ENCODE measurements around the gene DPY19L1.
"Not testable (repeated sequence)": the region's sequence is repeated elsewhere in the genome, so short reads cannot be mapped to it uniquely, and the experiment has no call there.

DPY19L1 gene

DNA sequence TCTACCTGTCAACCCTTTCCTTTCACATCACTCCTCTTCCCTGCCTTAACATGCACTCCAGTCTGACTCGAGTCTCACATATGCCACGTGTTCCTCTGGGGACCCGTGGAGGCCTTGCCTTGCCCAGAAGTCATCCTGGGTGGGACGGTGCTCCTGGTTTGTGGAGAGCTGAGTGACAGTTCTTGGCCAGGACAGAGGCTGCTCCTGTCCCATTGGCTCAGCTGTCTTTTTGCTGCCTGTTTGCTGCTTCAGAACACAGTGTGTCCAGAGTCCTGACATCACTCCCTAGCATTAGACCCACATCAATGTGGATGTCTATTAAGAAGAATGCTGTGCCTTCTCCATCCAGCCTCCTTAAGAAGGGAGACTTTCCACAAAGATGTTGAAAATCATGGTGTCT is 116.8 kb downstream of the DPY19L1 start:
- DNase-seq (ENCODE audit: low read depth in 2 of 2): not testable (repeated sequence)

DNA sequence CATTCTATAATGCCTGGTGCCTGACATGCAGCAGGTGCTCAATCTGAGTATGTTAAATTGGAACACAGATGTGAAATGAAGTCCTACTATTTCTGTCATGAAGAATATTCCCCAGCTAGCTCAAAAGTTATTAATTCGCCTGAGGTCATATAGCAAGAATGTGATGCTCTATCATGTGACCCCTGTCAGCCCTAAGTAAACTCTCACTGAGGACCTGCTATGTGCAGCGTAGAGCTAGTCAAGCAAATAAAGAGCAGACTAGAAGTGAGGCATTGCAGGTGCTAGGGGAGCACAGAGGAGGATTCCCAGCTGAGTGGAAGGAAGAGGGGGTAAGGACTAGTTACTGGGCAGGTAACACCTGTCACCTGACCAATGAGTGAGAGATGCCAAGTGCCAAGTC is 118.2 kb downstream of the DPY19L1 start:
- DNase-seq (ENCODE audit: low read depth in 2 of 2): not testable (repeated sequence)

DNA sequence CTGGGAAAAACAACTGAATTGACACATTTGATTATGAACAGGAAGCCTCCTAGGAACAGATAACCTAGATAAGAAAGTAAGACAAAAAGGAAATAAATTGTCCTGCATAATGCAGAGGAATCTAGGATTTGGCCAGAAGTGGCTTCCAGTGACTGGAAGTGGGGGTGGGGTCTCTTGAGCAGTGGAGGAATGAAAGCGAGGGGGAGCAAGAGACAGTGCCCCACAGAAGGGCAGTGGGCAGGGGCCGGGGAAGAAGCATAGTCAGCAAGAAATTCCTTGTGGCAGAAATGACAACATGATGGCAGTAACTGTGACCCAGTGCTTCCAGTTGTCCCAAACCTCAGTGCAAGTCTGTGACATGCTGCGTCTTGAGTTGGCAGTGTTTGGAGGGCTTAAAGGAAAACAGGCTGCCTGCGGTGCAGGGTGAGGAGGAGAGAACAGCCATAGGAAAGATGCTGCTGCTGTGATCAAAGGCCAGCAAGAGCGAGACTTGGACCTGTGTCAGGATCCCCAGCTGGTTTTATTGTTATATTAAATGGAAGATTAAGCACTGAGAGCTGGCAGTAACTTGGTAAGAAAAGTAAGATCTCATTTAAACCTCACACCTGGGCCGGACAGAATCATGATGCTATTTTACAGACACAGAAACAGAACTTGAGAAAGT is 119.0 kb downstream of the DPY19L1 start:
- not testable (repeated sequence) for DNase-seq (ENCODE audit: low read depth in 2 of 2)

DNA sequence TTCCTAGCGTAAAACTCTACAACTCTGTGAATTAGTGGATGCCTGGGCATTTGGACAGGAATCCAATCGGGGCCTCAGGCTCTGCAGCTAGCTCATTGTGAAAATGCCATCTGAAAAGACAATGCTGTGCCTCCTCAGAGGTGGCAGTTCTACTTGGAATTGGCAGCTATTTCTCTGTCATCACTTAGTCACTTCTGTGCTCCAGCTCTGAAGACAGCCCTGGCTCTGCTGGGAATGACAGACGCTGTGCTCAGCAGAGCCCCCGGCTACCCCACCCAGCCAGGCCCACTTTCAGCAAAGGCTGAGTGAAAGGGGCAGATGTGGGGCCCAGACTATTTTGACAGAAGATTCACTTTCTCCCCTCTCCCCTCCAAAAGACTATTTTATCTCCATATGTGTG is 119.8 kb downstream of the DPY19L1 start:
- not testable (repeated sequence) for DNase-seq (ENCODE audit: low read depth in 2 of 2)

DNA sequence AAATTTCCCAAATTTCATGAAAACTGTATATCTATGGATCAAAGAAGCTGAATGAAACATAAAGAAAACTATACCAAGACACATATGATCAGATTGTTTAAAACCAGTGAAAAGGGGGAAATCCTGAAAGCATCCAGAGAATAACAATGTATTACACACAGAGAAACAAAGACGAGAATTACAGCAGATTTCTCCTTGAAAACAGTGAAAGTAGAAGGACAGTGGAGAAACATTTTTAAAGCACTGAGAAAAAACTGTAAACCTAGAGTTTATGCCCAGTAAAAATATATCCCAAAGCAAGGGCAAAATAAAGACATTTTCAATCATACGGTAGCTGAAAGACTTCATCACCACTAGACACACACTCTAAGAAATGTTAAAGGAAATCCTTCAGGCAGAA is 121.0 kb downstream of the DPY19L1 start:
- DNase-seq (ENCODE audit: low read depth in 2 of 2): no peak

DNA sequence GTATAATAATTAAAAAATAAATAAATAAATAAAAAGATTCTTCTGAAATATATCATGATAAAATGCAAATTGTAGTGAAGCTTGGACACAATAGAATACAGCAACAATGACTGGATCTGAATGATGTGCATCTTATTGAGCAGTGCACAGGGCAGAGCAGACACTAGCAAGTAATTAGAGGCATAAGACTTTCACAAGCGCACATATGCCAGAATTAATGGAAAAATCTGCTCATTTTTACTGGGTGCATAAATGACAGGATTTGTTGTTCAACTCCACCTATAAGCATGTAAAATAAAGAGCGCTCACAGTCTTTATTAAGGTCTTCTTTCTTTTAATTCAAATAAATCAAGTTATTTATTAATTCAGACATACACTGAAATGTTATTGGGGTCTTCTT is 125.0 kb downstream of the DPY19L1 start:
- no peak for DNase-seq (ENCODE audit: low read depth in 2 of 2)

DNA sequence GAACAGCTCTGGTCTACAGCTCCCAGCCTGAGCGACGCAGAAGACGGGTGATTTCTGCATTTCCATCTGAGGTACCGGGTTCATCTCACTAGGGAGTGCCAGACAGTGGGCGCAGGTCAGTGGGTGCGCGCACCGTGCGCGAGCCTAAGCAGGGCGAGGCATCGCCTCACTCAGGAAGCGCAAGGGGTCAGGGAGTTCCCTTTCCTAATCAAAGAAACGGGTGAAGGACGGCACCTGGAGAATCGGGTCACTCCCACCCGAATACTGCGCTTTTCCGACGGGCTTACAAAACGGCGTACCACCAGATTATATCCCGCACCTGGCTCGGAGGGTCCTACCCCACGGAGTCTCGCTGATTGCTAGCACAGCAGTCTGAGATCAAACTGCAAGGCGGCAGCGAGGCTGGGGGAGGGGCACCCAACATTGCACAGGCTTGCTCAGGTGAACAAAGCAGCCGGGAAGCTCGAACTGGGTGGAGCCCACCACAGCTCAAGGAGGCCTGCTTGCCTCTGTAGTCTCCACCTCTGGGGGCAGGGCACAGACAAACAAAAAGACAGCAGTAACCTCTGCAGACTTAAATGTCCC is 130.9 kb downstream of the DPY19L1 start:
- not testable (repeated sequence) for DNase-seq (ENCODE audit: low read depth in 2 of 2)

DNA sequence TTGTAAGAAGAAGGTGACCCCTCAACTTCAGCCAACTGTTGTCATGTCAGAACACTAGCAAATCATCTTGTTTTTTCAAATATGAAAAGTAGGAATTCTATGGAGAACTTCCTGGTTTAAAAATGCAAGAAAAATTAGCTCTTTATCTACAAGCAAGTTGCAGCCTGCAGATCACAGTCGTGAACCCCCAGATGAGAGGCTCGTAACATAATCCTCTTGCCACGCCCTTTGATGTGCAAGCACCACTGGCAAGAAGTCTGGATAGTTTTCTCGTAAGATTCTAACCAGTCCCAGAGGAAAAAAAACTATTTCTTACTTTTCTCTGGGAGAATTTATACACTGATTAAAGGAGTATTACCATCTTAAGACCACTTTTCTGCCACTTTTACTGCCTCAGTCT is 132.3 kb downstream of the DPY19L1 start:
- DNase-seq (ENCODE audit: low read depth in 2 of 2): no peak

DNA sequence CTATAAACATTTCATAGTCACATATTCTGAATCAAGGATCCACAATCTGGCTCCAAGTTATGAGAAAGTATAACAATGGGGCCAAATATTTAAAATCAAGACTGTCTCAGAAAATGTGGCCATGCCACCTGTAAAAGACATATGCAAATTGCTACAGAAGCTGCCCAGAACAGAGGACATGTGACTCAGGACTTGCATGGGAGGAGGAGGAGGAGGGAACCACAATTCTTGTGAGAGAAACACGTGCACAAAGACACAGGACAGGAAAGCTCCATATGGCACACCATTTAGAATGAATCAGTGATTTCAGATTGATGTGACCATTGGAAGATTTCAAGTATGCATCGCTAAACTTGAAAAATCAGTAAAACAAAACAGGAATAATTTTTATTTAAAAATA is 133.4 kb downstream of the DPY19L1 start:
- DNase-seq (ENCODE audit: low read depth in 2 of 2): not testable (repeated sequence)

DNA sequence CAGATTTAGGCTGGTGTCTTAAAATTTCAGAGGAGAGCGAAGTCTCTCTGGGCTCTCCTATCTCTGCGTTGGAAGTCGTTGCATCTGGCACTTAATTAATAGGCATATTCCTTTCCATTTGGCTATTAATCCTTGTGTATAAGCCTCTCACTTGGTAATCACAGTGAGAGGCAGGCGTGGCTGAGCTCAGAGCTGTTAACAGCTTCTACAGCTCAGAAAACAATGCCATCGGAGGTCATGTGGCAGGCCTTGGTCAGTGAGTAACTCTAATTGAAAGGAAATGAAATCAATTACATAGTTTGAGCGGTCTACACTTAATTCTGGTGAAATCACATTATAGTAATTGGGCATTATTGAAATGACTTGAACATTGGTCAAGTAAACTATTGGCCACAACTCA is 135.1 kb downstream of the DPY19L1 start:
- no peak for DNase-seq (ENCODE audit: low read depth in 2 of 2)

DNA sequence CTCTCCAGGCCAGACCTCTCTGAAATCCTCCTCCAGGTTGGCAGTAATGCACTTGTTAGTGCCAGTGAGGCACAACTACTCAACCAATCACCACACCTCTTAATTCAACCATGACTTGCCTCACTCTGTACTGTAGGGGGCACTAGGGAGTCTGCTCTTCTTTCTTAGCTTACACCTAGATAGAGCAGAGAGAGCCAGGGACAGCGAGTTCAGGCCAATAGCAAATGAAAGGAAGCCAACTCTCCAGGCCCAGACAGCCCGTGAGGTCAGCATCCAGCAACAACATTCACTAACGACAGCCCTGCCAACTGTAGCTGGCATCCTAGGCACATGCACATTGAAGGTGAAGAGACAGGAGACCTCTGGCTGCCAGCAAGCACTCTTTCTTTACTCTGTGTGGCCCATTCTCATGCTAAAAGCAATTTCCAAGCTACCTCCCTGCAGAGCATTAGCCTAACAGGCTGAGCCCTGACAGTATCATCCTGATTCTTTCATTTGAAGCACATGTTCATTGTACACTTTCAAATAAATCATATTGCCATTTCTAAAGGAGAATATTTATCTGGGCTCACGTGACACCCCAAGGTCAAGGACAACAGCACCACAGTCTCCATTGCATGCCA is 136.3 kb downstream of the DPY19L1 start:
- no peak for DNase-seq (ENCODE audit: low read depth in 2 of 2)

DNA sequence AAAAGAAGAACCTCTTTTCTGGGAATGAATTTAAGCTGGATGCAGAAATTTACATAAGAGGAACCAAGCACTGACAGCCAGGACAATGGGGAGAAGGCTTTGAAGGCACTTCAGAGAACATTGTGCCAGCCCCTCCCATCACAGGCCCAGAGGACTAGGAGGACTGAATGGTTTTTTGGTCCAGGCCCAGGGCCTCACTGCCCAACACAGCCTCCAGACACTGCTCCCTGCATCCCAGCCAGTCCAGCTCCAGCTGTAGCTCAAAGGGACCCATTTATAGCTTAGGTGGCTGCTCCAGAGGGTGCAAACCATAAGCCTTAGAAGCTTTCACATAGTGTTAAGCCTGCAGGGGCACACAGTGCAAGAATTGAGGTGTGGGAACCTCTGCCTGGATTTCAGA is 142.1 kb downstream of the DPY19L1 start:
- DNase-seq (ENCODE audit: low read depth in 2 of 2): no peak

DNA sequence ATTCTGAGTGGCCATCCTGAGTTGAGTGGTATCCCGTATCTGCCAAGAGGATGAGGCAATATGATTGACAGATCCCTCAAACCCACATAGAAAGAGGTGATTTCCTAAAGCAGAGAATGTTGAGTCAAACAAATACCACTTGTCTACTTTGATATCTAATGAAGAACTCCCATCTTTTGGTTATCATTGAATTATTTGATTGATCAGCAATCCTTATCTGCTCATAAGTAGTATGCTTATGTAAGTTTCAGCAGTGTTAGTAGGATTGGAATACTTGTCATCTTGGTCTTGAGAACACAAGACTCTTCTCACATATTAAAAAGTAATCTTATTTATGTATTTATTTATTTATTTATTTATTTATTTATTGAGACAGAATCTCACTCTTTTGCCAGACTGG is 147.3 kb downstream of the DPY19L1 start:
- DNase-seq (ENCODE audit: low read depth in 2 of 2): no peak

DNA sequence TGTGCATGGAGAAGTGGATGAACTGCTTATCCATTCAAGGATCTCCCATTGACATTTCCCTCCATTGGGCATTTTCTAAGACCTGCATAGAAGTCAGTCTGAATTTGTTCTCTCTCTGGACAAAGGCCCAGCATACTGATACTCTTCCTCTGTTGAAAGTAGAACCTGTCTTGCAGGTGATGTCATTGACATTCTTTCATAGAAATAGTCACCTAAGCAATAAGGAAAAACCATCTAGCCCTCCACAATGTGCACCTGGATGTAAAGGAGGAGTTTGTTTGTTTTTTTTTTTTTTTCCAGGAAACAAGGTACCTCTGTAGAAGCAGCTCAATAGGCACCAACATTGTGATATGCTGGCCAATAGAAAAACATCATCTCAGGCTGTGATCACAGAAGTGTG is 150.4 kb downstream of the DPY19L1 start:
- no peak for DNase-seq (ENCODE audit: low read depth in 2 of 2)

DNA sequence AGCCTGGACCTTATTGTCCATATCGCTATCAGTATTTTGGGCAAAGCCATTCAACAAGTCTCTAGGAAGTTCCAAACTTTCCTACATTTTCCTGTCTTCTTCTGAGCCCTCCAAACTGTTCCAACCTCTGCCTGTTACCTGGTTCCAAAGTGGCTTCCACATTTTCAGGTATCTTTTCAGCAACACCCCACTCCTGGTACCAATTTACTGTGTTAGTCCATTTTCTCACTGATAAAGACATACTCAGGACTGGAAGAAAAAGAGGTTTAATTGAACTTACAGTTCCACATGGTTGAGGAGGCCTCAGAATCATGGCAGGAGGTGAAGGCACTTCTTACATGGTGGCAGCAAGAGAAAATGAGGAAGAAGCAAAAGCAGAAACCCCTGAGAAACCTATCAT is 153.4 kb downstream of the DPY19L1 start:
- DNase-seq (ENCODE audit: low read depth in 2 of 2): not testable (repeated sequence)

DNA sequence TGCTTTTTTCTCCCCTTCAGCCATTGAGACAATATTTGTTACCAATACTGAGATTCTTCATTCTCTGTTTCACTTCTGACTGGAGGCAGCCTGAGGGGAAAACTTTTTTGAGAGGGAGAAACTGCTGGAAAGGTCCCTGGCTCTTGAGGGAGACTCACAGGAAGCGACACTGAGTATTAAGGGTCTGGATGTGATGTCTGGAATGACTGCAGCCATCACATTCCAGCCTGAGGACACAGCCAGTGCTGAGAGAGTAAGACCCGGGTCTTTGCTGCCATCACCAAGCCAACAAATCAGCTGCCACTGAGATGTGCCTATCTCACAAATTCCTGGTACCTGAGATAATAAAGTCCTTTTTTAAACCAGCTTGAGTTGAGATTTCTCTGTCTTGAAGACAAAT is 157.4 kb downstream of the DPY19L1 start:
- DNase-seq (ENCODE audit: low read depth in 2 of 2): no peak

DNA sequence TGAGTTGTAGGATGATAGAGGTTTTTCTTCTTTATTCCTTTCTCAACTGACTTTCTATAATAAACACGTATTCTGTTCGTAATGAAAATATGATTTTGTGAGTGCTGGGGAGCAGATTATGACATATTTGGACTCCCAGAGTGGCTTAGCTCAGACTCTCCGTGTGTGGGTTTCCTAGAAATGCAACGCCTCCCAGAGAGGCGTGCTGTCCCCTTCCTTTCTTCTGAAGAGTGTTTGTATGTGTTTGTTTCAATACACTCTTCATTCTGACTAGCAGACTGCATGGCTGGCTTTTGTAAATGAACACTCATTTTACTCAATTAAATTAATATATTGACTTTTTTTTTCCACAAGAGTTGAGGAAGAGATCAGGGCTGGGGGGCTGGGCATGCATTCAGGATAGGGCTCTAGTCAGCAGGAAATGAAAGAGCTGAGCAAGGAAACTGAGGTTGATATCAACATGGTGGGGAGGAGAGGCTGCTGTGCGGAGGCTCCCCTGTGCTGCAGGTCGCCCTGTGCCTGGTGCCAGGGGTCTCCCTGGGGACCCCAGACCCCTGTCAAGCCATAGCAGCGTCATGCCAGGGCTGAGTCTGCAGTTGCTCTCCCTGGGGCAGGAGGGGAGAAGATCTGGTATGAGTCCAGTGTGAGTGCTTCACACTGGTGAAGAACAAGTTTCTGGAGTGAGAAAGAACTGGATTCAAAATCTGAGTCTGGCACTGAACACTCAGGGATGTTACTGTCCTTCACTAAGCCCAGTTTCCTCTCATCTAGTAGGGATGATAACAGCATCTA is 158.1 kb downstream of the DPY19L1 start:
- DNase-seq (ENCODE audit: low read depth in 2 of 2): not testable (repeated sequence)

Data from stimulated activated CD4-positive, alpha-beta T cell treated with anti-CD3 and anti-CD28 coated beads, Interleukin-1b, Interleukin-23, amount 100 ng/mL, for 1 hour (primary cell).